Measurements from ENCODE around the gene ACTN4.

Gene ACTN4

GRCh38 chr19:38638461-38638860, 9.0 kb upstream of the ACTN4 start:
- no peak for DNase-seq

- no peak for DNase-seq
These were observed 7.8 kb upstream of the ACTN4 start for GRCh38 chr19:38639679-38640078.

GRCh38 chr19:38640368-38640767, 7.1 kb upstream of the ACTN4 start:
- no peak for DNase-seq

- DNase-seq = no peak
These were observed 5.3 kb upstream of the ACTN4 start for GRCh38 chr19:38642176-38642575.

GRCh38 chr19:38644719-38645118, 2.7 kb upstream of the ACTN4 start:
- DNase-seq = no peak

GRCh38 chr19:38647966-38648768, 718 bp downstream of the ACTN4 start:
- DNase-seq = peak; percentile 64

GRCh38 chr19:38648769-38649304, 1.4 kb downstream of the ACTN4 start:
- peak; percentile 41 for DNase-seq

- no peak for DNase-seq
These were observed 2.1 kb downstream of the ACTN4 start for GRCh38 chr19:38649305-38650171.

- no peak for DNase-seq
These were observed 2.8 kb downstream of the ACTN4 start for GRCh38 chr19:38650172-38650775.

GRCh38 chr19:38650911-38651584, 3.6 kb downstream of the ACTN4 start:
- no peak for DNase-seq

- no peak for DNase-seq
These were observed 5.7 kb downstream of the ACTN4 start for GRCh38 chr19:38653028-38653571.

GRCh38 chr19:38654628-38655055, 7.2 kb downstream of the ACTN4 start:
- DNase-seq = no peak

GRCh38 chr19:38655148-38655824, 7.8 kb downstream of the ACTN4 start:
- DNase-seq = no peak

GRCh38 chr19:38656171-38656981, 8.9 kb downstream of the ACTN4 start:
- DNase-seq = no peak

GRCh38 chr19:38657633-38658222, 10.3 kb downstream of the ACTN4 start:
- peak; percentile 47 for DNase-seq

- peak; percentile 95 for DNase-seq
These were observed 11.2 kb downstream of the ACTN4 start for GRCh38 chr19:38658462-38659306.

- no peak for DNase-seq
These were observed 13.3 kb downstream of the ACTN4 start for GRCh38 chr19:38660724-38661123.

GRCh38 chr19:38661136-38661535, 13.7 kb downstream of the ACTN4 start:
- no peak for DNase-seq

- peak; percentile 93 for DNase-seq
These were observed 14.5 kb downstream of the ACTN4 start for GRCh38 chr19:38661996-38662395.

Measured in DMS53 (cell line).